GM19463 (cell line): ENCODE data around the gene CASD1.

Source experiments
- ATAC-seq: cut with Tn5 transposase; IDR thresholded peaks from one replicate; pipeline ENCODE4 v1.9.1; 2021; ENCODE audit warnings: mild to moderate bottlenecking, moderate library complexity; ENCODE audit not compliant: unreplicated experiment

CASD1 gene

DNA sequence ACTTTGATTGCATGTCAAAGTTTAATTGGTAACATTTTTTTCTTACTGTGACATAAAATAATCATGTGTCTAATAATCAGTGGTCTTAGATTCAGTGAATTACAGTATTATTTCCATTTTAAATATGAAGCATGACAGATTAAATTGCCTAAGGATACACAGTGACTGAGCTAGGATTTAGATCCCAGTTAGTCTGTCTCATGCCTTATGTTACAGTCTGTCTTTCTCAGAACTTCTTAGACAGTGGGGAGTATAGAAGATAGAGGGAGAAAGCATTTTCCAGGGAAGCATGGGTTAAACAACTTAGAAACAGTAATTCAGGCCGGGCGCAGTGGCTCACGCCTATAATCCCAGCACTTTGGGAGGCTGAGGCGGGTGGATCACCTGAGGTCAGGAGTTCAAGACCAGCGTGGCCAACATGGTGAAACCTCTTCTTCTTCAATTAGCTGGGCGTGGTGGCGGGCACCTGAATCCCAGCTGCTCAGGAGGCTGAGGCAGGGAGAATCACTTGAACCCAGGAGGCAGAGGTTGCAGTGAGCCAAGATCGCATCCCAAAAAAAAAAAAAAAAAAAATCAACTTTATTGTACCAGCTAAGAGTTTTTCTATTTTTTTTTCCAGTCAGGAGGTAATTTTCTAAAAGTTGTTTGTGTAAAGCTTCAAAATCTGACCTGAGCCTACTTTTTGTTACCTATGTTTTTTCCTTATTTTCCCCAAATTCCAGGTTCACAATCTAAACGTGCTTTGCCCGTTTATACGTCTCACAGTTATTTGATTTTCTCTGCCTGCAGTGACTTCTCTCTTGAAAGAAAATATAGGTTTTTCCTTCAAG is 3.3 kb downstream of the CASD1 start:
- no peak for ATAC-seq

DNA sequence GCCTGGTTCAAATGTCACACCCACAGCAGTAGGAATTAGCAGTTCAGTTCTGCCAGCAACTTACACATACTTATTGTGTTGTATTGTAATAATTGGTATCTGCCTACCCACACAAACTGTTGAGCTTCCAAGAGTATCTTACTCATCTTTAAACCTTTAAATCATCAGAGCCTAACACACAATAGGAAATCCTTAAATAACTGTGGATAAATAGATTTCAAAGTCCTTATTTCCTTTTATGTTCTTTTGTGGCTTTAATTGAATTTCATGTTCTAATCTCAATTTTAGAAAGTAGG is 3.9 kb downstream of the CASD1 start:
- no peak for ATAC-seq

DNA sequence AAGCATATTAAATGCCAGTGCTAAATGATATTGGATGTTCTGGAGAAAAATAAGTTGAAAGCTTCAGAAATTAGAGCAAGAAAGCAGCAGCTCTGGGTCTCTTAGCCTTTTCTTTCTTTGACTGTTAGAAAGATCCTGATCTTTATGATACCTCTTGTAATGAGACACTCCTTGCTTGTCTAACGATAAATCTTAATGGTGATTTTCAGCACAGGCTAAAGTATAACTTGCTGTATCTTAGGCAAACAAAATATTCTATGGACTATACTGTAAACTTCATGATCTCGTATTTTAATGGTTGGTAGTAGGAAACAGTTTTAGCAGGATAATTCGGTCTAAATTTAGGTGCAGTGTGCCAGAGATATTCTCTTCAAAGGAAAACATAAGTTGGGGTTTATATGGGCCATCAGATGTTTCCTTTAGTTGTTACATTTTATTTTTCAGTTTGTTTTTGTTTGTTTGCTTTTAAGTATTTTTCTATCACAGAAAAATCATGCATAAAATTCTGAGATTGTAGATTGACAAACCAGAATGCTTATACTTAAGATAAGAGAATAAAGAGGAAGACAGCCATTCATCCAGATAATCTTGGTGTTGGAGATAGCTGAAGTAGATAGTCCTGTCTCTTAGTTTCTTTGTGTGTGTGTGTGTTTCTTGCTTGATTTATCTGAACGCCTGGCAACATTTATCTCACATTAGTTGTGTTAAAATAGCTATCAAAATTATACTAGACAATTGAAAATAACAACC is 4.7 kb downstream of the CASD1 start:
- no peak for ATAC-seq

DNA sequence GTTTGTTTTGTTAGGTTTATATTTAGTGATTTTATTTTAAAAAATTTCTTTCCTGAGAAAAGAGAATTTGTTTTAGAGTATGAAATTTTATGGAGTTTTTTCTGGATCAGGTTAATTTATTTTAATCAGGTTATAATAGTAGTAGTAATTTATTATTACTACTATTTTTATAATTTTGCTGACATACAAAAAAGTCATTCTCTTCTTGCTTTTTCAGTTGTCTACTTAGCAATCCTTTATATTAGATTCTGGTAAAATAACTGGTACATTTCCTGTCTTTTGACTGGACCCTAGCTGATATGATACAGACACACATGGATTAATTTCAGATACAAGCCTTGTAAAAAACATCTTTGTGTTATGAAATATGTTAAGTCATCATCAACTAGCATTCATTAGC is 5.3 kb downstream of the CASD1 start:
- ATAC-seq: no peak

DNA sequence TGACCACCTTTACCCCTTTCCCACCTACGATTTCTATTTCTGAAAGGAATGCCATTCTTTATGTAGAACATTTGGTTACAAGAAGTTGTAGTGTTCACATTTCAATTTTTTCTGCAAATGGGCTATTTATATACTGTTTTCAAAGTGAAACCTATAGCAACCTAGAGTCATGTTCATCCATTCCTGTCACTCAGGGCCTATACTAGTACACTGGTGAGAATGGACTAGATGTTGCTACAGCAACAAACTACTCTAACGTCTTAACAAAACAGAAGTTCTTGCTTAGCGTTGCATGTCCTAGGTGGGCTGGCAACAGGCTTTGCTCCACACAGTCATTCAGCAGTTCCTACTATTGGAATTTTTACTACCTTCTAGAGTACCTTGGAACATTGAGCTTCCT is 16.3 kb downstream of the CASD1 start:
- ATAC-seq: no peak

DNA sequence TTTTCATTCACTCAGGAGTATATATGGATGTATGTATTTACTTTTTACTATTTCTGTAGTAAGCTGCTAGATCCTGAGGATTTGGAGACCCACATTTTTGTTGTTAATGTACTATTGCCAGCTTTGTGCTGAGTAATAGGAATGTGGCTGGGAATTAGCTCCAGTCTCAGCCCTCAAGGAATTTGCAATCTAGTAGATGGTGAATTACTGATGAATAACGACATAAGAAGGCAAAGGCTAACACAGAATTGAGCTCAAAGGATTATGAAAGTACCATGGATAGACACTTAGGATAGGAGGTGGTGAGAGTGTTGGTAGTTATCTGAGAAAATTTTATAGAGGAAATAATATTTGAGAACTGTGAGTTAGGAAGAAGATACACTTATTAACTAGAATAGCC is 19.9 kb downstream of the CASD1 start:
- ATAC-seq: no peak

DNA sequence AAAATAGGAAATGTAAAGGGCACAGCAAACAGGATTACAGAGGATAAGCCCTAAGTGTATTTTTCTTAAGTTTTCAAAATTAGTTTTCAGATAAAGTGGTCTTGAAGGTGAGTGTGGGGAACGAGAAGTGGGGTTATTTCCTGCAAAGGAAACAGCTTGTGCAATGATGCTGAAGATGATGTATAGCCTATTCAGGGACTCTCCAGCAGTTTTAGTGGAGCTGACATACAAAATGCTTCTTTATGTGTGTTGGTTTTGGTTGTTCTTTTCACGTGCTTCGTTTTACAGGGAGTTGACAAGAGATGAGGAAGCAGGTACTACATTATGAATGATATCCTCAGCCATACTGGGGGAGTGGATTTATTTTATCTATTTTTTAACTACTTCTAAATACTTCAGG is 20.5 kb downstream of the CASD1 start:
- ATAC-seq: no peak

DNA sequence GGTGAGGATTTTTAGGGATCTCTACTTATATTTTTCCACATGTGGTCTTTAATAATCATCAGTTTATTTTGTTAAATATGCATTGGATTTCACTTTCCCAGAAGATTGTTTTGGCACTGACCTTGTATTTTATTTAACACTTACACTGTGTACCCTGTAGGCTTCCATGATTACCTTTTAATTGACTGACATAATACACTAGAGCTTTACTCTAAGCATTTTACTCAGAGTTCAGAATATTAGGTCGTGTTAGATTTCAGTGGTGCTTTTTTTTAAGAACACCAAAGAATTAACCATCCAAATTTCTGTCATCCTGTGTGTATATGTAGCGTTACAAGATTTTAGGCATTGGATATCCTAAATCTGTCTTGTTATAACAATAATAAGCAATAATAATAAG is 23.1 kb downstream of the CASD1 start:
- ATAC-seq: no peak

DNA sequence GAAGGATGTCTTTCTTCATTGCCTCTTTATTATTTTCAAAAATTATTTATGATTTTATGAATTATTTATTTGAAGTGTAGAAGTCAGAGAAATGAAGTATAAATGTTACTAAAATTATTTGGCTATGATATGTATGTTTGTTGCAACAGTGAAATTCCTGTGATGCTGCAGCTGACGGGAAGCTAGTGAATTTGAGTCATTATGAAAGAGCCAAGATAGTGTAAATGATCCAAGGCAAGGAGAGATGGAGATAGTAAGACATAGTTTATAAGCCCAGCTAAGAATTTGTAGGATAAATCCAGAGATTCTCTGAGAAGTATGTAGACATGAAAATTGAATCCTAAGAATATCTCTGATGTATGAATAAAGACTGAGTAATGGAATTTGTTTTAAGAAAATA is 30.8 kb downstream of the CASD1 start:
- ATAC-seq: no peak

DNA sequence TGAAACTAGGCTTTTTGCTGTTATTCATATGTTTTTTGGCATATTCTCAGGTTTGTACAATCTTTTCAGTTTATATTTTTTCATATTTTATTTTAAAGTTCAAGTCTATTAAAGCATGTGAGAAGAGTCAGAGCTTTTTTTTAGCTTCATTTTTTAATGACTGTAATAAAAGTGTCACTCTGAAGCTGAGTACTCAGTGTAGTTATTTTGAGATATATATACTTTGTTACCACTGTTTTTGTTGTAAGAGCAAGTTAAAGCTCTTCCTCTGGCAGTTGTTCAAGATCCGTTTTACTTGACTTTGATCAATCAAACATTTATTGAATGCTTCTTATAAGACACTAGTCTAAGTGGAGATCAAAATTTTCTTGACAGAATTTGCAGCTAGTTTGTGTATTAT is 37.5 kb downstream of the CASD1 start:
- ATAC-seq: no peak

DNA sequence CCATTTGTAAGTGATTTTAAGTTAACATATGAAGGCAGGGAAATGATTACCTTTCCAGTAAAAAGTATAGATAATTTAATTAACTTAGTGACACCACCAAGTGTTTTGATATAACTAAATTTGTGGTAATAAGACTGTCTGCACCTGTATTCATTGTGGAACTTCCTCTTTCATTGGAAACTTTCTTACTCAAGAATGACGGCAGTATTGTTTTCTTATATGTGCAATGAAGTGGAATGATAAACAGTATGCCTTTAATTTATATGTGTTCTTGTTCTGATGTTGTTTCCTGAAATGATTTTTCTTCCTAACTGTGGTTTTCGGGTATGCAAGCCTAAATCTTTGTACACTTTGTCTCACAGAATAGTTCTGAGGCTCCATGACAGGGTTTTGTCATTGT is 46.4 kb downstream of the CASD1 start:
- ATAC-seq: peak; percentile 79

DNA sequence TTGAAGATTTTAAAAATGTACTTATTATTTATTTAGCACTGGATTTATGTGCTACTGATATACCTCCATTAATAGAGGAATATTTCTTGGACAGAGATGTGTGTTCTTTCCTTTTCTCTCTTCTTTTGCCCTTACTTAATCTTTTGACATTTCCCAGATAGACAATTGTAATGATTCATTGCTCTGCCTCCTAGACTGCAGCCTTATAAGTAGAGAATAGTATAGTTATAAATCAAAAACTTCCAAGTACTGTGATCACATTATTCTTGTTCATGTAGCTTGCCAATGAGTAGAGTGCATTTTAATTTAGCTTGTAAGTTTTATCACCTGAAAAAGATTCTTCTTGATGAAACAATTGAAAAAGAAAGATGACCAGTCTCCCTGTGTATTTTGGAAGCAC is 47.6 kb downstream of the CASD1 start:
- ATAC-seq: no peak

DNA sequence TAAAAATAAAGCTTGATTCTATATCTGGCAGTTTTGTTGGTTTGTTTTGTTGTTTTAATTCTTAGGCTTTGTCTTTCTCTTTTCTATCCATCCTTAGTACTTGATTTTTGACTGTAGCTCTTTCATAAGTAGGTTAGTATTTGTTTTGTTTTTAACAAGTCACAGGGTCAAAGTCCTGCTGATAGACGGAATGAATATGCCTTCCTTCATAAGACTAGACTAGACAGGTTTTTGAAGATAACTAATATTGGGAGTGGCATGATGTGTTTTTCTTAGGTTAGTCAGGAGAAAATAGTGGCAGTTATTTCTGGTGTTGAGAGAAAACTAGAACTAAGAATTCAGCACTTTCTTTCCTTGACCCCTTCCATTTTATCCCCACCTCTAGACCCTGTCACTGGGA is 50.4 kb downstream of the CASD1 start:
- ATAC-seq: no peak

DNA sequence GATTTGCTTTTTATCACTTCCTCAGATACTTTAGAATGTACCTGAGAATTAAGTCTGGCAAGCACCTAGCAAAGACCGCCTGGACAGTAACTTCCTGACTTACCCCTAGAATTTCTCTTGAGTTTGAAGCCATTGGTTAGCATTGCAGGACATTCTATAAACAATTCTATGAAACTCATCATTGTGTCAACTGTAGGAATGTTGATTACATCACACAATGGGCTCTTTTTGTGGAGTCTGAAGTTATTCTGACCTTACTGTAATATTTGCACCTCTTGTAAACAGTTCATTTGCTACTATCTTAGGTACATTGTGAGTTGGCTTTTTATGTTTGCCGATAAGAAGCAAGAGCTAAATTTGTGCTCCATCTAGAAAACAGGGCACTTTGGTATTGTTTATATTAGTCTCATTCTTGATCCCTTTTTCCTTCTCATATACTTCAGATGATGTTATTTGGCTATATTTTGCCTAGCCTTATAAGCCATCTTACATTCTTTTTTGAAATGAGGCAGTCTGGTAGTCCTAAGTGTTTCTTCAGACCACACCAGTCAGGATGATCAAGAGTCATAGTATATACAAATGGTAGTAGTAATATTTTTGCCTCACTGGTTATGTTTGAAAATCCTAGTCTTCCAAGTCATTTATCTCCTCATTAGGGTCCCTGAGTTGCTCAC is 52.4 kb downstream of the CASD1 start:
- no peak for ATAC-seq

DNA sequence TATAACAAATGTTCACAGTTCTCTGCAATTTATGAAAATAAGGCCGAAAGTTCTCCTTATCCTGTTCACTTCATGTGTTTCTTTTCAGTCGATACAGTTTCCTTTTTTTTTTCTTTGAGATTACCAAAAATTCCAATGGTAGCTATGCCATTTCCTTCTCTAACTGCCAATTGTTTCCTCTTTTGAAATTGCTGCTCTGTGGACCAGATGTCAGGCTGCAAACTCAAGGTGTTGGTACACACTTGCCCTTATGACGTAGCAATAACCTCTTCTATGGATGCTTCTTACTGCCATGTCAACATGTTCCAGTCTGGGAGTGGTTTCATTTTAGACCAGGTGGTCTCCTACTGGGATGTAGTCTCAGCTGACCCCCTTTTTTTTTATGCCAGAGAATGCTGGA is 52.9 kb downstream of the CASD1 start:
- ATAC-seq: no peak

DNA sequence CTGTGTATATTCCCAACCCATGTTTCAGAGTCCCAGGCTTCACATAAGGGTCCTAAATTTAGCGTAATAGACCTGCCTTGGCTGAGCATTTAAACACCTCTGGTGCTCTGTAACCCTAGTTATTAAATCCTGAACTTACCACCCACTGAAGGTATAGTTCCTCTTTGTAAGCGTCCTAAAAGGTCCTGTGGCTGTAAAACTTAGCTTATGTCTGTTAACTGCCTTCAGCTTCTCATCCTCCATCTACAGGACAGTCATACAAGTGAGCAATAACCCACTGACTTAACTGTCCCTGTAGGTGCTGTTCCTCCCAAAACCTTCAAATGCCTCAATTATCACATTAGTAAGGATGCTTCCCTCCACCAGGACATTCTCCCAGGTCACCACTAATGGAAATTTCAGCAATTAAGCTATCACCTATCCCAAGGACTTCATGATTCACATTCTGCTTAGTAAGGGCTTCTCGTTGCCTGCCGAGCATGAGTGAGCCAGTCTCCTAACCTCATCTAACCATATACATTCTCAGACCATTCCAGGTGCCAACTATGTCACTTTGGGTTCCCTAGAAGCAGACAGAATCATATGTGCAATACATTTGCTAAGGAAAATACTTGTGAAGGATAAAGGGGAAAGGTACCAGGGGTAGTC is 55.8 kb downstream of the CASD1 start:
- no peak for ATAC-seq

DNA sequence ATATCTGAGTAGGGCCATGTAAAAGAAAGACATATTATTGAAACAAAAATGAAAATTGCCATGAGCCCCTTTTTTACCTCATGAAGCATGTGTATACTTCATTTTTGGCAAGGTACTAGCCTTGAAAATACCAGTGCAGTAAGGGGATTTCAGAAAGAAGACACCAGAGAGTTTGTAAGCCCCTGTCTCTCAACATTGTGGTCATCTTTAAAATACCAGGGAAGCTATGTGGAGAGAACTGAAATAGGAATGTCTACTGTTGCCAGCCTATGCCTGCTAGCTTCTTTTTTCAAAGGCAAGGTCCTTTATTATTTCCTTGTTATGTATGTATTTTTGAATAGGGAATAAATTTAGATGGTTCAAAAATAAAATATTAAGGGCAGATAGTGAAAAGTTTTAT is 57.8 kb downstream of the CASD1 start:
- no peak for ATAC-seq

DNA sequence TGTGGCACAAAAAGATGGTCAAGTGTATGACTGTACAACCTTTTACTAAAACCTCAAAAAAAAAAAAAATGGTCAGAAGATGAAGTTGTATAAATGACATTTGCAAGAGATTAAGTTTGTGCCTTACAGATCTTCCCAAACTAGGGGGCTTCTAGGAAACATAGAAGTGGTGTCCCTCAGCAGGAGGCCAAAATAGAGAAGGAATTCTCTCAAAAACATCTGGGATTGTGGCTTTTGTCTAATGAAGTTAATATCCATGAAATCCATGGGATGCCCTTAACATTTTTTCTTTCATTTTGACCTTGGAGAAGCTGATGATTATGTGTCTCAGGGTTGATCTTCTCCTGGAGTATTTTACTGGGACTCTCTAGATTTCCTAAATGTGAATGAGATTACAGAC is 62.2 kb downstream of the CASD1 start:
- ATAC-seq: no peak

DNA sequence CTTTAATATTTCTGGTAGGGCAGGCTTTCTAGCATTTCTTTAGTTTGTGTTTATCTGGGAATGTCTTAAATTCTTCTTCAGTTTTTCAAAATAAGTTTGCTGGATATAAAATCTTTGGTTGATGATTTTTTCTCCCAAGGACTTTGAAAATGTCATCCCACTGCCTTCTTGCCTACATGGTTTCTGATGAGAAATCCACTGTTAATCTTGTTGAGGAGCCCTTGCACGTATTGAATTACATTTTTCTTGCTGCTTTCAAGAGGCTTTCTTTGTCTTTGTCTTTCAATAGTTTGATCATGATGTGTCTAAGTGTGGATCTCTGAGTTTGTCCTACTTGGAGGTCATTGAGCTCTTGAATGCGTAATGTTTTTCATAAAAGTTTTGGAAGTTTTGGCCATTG is 66.0 kb downstream of the CASD1 start:
- no peak for ATAC-seq

DNA sequence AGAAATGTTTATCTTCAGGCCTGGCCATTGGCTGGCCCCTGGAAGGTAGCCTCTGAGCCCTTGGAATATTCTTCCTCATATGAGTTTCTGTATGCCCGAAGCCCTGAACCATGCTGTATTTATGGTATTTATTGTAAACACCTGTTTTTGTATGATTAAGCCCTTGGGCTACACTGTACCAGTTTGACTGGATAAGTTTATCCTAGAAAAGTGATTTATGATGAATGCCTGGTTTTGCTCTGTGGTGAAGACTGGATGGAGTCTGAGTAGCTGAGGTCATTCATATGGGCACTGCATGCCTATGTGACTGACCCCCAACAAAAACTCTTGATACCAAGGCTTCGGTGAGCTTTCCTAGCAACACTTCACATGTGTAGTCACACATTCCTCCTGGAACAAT is 66.7 kb downstream of the CASD1 start:
- ATAC-seq: no peak

DNA sequence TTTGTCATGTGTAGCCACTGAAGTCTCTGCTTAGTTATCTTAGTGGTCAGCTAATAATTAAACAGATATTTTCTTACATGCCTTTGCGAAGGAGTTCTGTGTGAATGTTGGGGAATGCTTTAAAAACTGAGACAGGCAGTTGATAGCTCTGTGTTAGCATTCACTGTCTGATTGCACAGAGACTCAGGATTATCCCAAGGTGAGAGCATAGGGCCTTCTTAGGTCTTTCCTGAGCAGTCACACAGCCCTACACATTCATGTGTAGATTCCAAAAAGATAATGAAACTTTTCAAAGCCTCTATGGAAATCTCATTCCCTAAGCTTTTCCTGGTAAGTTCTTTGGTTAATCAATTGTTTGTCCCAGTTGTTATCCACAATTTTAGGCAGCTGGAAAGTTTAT is 67.7 kb downstream of the CASD1 start:
- ATAC-seq: no peak

DNA sequence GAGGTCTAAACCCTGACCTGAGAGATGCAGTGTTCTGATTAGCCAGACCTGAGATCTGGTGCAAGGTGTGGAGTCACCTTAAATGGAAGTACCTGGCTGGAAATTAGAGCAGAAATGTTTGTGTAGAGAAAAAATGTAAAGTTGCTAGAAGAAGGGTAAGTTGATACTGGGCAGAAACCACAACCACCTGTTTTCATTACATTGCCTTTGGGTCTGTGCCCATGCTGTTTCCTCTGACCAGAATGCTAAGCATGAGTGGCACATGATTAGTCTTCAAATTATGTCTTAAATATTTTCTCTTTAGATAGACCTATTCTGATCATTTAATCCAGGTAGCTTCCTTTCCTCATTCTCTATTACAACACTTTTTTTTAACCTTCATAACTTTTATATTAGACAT is 69.0 kb downstream of the CASD1 start:
- ATAC-seq: no peak
